Glomerular endothelial cell (primary cell): ENCODE measurements around the gene PAX2. TPM values are rescaled to one million over a fixed set of nuclear protein-coding genes. Genes with fewer than 3 reads are reported as not detected.

ENCODE experiments used
- DNase-seq: peaks from one replicate; pipeline ENCODE4 v3.0.0-alpha.2; 2011; ENCODE audit warnings: low read depth, low spot score; ENCODE audit errors: extremely low read depth
- total RNA-seq: library from RNA; depleted of rRNA; stranded (reverse); fragments of >200 nt; gene quantifications from 2 replicates; pipeline ENCODE4 v1.2.3, GENCODE V29; 2015

Gene PAX2
- total RNA-seq, 1 donor from 2014 or later: 3.9 TPM

DNA sequence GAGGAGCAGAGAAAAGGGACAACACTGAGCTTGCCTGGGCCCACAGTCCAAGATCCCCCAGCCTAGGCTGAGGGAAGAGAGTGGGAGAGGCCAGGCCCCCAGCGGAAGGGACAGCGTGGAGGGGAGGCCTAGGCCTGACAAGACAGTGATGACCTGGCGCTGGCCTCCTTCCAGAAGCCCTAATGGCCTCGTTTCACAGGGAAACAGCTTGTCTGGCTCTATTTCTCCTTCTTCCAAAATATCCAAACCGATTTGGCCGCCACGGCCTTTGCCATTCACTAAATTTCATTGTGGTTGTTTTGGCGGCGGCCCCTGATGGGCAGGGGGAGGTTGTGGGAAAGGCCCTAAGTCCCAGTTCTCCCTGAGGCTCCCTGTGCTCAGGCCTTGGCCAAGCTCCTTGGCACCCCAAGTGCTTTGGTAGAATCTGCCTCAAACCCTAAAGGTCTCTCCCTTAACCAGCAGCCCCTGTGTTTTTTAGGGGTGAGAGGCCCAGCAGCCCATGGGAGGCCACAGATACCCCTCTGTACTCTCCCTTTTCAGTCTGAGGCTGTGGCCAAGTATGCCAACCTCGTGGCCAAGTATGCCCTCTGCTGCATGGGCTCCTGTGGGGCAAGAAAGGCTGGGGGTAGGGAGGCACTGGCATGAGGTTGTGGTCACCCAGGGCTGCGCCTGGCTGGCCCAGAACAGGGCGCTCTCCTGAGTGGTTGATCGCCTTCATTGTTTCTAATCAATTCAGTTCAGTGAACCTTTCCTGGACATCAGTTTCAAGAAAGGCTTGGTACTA lies 37.3 kb downstream of the PAX2 start:
- DNase-seq: no peak

DNA sequence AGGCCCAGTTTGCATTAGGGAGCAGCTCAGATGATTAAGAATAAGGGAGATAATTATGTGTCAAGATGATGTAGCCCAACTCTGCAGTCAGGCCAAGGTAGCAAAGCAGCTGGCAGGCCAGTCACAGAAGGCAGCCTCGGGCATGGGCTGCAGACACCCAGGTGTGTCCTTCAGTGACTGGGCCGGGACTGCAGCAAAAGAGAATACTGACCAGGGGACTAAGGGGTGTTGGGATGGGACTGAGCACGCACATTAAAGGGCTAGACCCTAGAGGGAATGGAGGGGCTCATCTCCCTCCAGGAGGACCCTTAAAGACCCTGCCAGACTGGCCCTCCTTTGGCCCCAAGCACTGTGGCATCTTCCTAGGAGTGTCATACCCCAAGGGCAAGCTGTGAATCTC lies 38.7 kb downstream of the PAX2 start:
- no peak for DNase-seq

DNA sequence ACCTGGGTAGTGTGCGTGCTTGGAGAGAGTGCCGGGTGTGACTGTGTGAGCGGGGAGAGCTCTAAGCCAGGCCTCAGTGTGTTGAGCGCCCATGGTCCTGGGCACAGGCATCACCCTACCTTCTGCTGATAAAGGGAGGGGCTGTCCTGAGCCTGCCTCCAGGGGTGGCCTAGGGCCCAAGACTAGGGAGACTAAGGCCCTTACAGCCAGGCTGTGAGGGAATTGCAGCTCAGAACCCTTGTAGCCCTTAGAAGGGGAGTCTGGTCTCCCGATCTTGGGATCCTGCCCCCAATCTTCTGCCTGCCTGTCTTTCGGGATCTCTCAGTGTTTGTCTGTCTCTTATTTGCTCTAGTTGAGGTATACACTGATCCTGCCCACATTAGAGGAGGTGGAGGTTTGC lies 41.2 kb downstream of the PAX2 start:
- no peak for DNase-seq

DNA sequence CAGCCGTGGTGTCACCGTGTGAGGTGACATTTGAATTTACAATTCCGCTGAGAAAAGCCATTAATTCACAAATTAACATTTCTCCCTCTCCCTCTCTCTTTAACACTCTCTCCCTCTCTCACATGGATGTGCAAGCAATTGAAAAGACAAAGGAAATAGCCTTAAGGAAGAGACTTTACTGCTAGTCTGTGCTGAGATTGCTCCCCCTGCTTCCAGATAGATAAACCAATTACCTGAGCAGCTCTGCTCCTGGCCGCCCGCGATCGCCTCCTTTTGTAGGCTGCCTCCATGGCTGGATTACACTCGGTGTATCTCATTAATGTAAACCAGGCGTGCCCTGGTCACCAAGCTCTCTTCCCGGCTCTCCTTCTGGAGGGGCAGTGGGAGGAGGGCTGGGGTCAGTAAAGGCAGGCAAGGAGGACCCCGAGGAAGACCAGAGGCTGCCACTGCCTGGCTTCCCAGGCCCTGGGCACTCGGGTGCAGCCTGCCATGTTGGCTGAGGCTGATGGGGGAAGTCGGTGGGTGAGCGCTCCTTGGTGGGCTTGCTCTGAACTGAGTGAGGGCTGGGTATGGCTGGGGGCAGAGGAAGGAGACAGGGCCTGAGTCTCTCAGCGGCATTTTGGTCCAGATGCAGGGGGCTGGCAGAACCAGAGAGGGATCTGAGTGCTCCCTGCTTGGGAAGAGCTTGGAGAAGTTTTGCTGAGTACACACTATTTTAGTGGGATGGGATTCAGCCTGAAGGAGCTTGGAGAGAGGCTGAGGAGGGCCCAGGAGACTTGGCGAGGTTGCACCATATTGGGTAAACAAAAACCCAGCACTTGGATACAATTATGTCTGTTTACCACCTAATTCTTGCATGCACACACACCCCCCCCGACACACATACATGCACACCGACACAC lies 42.9 kb downstream of the PAX2 start:
- DNase-seq: no peak

DNA sequence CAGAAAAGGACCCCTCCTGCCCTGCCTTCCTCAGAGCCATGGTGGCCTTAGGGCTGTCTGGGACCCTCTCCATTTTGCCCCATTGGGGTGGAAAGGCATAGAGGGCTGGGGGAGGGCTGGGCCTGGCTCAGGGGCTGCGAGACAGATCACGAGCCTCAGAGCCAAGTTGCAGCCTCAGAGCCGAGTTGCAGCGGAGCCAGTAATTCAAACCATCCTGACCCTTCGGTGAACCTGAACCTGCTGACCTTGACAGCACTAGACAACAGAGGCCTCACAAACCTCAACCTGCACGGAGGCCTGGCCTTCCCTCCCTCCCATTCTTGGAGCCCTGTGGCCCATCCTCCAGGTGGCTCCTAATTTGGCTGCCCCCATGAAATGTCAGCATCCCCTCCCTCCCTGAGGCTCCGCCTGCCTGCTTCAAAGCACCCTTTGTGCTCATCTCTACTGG lies 45.4 kb downstream of the PAX2 start:
- no peak for DNase-seq

DNA sequence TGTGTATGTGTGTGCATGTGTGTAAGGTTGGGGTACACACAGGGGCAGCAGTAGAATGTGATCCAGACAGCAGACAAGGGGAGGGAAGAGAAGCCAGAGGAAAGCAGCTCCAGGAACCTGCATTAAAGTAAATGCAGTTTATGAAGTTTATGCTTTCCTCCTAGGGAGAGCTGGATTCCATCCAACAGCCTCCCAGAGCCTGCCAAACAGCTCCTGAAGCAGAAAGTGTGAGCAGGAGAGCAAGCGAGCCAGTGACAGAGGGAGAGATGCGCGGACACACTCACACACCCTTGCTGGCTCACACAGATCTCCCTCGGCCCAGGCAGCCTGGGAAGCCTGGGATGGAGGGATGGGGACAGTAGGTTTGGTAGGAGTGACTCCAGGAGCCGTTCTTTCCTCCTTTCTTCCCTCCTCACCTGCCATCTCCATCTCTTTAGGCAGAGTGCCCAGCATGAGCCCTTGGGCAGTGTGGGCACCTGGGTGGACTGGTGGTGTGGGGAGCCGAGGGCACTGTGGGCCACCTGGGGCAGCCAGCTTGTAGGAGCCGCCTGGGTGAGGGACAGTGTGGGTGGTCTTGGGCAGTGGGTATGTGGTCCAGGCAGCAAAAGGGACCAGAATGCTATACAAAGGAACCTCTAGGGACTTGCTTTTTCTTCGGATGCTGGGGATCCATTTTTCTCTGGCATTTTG lies 46.1 kb downstream of the PAX2 start:
- no peak for DNase-seq

DNA sequence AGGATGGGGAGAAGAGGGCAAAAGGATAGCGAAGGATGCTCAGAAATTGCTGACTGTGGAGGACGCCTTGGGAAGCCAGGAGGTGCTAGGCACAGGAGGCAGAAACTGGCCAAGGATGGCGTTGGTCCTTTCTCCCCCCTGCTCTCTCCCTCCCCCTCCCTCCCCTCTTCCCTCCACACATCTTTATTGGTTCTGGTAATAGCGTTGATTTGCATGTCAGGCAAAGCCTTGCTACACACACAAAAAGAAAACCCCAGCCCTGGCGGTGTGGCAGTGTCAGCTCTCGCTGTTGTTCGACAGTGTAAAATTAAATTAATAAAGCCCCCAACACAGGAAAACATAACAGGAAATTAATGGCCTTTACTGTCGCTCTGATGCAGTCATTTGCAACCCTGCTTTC lies 47.2 kb downstream of the PAX2 start:
- no peak for DNase-seq

DNA sequence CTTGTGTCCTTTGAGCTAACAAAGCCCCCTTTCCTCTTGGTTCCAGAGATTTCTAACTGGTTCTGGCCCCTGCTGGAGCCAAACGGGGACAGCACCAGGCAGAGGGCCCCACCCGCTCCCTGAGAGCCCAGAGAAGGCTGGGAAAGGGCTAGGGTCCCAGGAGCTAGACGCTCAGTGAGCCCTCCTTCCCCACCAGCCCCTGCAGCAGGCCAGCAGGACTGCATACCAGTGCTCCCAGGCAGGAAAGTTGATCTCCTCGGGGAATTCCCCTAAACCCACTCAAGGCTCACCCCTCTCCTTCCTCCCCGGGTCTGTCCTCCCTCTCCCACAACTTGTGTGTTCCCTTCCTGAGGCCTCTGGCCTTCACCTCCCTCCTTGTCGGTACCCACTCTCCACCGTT lies 47.7 kb downstream of the PAX2 start:
- no peak for DNase-seq

DNA sequence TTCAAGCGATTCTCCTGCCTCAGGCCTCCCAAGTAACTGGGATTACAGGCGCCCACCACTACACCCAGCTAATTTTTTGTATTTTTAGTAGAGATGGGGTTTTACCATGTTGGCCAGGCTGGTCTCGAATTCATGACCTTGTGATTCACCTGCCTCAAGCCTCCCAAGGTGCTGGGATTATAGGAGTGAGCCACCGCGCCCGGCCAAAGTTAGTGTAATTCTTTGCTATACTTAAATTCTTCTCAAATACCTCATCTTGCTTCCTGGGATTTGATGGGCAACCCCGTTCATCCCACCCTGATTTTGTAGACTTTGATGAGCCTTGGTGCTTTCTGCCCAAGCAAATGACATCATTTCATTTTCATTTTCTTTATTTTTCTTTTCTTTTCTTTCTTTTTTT lies 54.5 kb downstream of the PAX2 start:
- DNase-seq: no peak

DNA sequence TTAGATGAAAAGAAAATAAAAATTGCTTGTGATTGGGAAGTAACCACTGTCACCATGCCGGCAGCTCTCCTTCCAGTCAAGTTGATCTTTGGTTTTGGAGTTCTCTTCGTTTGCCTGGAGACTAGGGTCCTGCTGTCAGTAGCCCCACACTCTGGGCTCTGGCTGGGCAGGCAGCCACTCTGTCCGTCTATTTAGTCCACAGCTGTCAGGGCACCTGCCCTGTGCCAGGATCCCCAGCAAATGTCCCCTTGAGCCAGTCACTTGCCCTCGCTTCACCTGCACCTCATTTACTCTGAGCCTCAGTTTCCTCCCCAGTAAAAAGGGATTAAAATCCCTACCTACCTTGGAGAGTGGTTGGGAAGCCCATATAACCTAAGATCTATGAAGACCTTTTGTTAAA lies 55.5 kb downstream of the PAX2 start:
- DNase-seq: no peak

DNA sequence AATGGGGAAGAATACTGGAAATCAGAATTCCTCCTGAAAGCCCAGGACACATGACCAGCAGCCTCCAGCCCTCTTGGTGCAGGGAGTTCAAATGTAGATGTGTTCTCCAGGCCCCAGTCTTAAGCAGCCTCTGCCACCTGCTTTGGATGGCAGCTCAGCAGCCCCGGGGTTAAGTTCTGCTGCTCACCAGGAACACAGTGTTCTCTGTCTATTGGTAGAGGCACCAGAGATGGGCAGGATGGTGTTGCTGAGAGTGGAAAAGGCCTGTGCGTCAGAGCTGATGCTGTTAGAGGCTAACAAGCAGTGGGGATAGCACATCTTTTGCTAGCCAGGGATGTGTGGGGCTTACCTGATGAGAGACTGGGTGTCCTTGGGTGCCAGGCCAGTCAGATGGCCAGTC lies 56.8 kb downstream of the PAX2 start:
- DNase-seq: no peak

DNA sequence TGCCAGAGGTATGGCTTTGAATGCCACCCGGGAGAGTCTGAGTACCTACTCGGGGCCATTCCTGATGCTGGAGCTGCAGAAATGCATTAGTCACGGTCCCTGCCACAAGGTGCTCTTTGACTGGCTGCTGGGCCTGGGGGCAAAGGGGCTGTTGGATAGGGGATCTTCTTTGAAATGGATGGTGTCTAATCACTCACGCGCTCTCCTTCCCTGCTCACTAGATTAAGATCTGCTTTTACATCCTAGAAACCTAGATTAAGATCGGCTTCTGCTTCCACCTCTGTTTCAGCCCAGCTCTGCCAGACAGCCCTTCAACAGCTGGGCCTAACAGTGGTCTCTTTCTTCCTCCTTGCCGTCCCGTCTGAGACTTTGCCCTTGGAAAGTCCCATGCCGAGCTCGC lies 57.2 kb downstream of the PAX2 start:
- DNase-seq: no peak

DNA sequence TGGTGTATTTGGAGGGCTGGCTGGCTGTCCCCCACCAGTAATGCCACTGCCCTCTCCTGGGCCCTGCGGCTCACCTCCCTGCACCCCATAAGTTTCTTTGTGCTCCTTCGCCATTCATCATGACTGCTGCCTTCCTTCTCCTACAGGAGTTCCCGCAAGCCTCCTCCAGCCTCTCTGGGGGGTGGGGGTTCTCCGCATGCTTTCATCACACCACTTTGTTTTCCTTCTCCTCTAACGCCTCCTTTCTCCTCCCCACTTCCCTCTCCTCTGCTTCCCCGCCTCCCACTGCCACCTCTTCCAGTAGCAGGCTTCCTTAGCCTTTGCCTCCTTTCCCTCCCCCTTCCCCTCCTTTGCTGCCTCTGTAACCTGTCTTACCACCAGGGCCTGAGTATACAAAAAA lies 58.1 kb downstream of the PAX2 start:
- no peak for DNase-seq

DNA sequence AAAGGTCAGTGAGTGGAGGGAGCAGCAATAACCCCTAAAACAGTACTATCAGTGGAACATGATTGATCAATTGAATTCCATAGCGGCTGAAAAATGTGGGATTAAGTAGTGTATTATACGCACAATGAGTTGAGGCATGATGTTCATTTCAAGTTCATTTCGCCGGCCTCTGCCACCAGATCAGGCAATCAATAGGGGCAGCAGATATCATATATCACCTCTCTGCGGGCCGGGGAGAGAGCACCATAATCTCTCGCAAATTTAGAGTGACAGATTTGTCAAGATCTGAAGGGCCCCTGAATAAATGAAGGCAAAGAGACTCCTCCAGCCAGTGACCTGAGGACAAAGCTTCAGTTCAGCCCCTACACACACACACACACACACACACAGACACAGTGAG lies 58.5 kb downstream of the PAX2 start:
- no peak for DNase-seq

DNA sequence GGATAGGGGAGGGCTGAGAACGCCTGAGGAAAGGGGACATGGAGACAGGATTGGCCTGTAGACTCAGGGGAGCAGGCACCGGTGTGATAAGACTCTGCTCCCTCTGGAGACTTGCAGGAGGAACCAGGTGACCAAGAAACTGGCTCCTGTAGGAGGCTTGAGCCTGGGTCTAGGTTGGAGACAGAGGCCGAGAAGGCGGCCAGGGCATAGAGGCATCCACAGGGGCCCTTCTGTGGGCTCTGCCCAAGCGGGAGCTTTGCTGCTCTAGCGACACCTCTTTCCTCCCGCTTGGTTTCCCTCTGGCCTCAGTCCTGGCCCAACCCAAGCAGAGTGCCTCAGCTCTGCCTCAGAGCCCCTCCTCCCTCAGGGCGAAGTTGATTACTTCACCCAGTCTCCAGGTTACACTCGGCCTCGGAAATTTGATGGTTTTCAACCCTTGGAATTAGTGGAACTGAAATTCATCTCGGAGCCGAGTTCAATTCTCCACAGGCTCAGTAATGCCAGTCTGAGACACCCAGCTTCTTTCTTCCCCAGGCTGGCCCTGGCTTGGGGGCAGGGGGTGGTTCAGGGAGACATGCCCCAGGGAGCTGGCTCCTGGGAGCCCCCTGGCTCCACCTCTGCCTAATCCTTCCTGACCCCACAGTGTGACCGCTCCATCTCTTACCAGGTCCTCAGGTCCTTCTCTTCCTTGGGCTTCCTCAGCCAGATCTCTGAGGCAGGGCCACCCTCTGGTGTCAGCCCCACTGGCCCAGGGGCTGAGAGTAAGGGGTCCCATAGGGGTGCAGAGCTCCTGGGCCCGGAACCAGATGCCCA lies 60.4 kb downstream of the PAX2 start:
- DNase-seq: no peak

DNA sequence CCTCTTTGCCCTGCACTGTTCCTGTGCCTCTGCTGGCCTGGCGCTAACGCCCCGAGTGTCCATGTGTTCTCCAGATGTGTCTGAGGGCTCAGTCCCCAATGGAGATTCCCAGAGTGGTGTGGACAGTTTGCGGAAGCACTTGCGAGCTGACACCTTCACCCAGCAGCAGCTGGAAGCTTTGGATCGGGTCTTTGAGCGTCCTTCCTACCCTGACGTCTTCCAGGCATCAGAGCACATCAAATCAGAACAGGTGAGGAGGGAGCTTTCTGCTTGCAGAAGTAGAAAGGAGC lies 60.9 kb downstream of the PAX2 start:
- DNase-seq: no peak

DNA sequence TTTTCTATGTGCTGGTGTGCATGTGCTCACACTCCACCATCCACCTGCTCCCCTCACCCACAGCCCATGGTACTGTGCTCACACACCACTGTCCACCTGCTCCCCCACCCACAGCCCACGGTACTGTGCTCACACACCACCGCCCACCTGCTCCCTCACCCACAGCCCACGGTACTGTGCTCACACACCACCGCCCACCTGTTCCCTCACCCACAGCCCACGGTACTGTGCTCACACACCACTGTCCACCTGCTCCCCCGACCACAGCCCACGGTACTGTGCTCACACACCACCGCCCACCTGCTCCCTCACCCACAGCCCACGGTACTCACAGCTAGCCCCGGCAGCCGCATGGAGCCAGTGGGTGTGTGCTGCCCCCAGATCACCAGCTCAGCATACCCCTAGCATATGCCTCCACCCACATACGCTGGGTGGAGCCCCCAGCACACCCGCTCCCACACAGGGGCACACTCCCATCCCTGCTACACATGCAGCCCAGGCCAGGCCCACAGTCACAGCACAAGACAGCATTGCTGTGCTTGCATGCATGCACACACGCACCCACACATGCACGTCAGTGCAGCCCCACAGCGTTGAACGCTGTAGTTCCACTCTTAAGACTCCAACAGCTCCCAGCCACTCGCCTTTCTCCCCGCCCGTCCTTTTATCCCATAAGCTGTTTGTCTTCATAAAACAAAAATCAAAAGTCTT lies 62.0 kb downstream of the PAX2 start:
- no peak for DNase-seq

DNA sequence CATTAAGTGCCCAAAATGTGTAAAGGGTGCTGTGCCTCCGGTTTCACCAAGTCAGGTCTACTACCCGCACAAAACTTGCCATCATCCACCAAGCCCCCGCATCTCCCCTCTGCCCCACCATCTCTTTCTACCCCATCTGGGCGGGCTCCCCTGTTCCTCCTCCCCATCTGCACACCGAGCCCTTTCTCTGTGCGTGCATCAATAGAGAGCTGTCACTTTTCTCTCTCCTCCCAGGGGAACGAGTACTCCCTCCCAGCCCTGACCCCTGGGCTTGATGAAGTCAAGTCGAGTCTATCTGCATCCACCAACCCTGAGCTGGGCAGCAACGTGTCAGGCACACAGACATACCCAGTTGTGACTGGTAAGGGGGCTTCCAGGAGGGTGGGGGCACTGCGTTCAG lies 63.5 kb downstream of the PAX2 start:
- no peak for DNase-seq

DNA sequence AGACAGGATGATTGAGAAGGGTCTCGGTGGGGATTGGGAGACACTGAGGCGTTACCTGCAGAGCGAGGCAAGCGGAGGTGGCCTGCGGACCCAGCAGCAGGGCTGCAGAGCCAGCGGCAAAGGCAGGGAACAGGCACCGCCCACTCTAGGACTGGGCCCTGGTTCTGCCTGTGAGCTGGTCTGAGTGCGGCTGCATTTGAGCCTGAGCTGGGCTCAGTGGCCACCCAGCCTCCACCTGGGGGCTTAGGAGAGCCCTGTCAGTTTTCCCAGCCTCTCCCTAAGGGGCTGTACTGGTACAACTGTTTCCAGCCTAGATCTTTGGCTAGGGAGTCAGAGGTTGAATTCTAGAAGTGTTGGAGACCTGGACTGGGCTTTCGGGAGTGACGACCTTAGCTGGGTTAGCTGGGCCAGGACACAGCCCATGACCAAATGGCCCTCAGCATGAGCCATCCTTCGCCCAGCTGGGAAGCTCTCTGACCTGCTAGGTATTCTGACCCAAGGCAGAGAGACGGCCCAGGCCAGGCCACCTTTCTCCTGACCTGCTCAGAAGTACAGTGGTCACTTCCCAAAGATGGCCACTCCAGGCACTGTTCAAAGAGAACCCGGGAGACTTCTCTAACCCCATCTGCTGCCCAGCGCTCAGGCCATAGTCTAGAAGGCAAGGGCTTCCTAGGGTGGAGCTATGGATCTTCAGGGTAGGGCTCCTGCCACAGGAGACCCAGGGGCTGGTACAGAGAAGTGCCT lies 64.9 kb downstream of the PAX2 start:
- no peak for DNase-seq

DNA sequence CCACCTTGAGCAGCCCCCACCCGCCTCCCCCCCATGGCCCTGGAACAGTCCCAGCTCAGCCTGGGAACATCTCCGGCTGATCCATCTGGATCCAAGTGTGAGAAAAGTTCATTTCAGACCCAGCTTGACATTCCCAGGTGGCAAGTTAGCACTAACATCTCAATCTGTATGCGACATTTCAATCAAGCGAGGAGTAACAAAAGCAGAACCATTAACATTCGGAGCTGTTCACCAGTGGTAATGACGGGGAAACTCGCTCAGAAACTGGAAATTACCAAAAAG lies 65.4 kb downstream of the PAX2 start:
- no peak for DNase-seq
